GM21723 (cell line): ENCODE results near the gene C1QTNF7.
A peak's percentile ranks its signal among the peaks of the same experiment; 100 is the strongest.

Source experiments
- ATAC-seq: cut with Tn5 transposase; IDR thresholded peaks from one replicate; pipeline ENCODE4 v1.9.1; 2021; ENCODE audit warnings: mild to moderate bottlenecking, moderate library complexity; ENCODE audit not compliant: unreplicated experiment

C1QTNF7 gene

GRCh38 chr4:15455290-15455689 is 27.5 kb downstream of the C1QTNF7 start:
- ATAC-seq = no peak

GRCh38 chr4:15457406-15458201 is 29.8 kb downstream of the C1QTNF7 start:
- ATAC-seq = peak; percentile 97

- no peak for ATAC-seq
These were observed 30.8 kb downstream of the C1QTNF7 start for GRCh38 chr4:15458616-15459015.

GRCh38 chr4:15459706-15460105 is 31.9 kb downstream of the C1QTNF7 start:
- no peak for ATAC-seq

GRCh38 chr4:15466596-15466995 is 38.8 kb downstream of the C1QTNF7 start:
- no peak for ATAC-seq

GRCh38 chr4:15469402-15470127 is 41.7 kb downstream of the C1QTNF7 start, which contains the start of gene CC2D2A:
TSS of gene CC2D2A (plus strand) at chr4:15469882. CDS start at chr4:15475933, 6,051 bp downstream.
- no peak for ATAC-seq

GRCh38 chr4:15470128-15470475 is 42.3 kb downstream of the C1QTNF7 start:
- no peak for ATAC-seq

GRCh38 chr4:15476396-15476795 is 48.6 kb downstream of the C1QTNF7 start:
- ATAC-seq = no peak

- ATAC-seq = no peak
These were observed 50.9 kb downstream of the C1QTNF7 start for GRCh38 chr4:15478724-15479088.

- peak; percentile 64 for ATAC-seq
These were observed 51.5 kb downstream of the C1QTNF7 start for GRCh38 chr4:15479089-15479912.

GRCh38 chr4:15479913-15480185 is 52.0 kb downstream of the C1QTNF7 start:
- ATAC-seq = no peak

GRCh38 chr4:15481961-15482745 is 54.3 kb downstream of the C1QTNF7 start:
- no peak for ATAC-seq

- ATAC-seq = no peak
These were observed 55.0 kb downstream of the C1QTNF7 start for GRCh38 chr4:15482842-15483241.

- ATAC-seq = no peak
These were observed 60.3 kb downstream of the C1QTNF7 start for GRCh38 chr4:15488136-15488535.

- ATAC-seq = no peak
These were observed 61.0 kb downstream of the C1QTNF7 start for GRCh38 chr4:15488658-15489470.

- no peak for ATAC-seq
These were observed 61.7 kb downstream of the C1QTNF7 start for GRCh38 chr4:15489551-15489950.

GRCh38 chr4:15493411-15493810 is 65.6 kb downstream of the C1QTNF7 start:
- no peak for ATAC-seq

- ATAC-seq = no peak
These were observed 67.8 kb downstream of the C1QTNF7 start for GRCh38 chr4:15495621-15496020.
